ENCODE data around the gene PARN.

DNA sequence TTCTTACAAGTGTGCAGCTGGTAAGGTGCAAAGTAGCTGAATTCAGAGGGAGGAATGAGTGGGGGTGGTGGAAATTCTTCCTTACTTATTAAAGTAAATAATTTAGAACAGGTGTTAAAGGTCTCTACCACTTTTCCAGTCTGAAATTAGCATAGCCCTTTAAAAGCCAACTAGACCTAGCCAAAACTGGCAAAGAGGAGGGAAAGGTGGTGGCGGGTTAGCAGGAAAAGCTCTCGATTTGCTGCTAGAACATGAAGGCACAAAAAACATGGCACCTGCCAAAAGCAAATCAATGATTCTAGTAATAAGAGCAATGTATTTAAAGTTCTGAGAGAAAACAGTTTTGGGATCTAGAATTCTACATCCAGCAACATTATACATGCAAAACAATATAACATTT is 157.7 kb downstream of the PARN start:
- TF ChIP-seq RARB (CRISPR knock-in tag; IDR thresholded peaks at IDR 0.05): no peak
- no peak for TF ChIP-seq ZNF565 (CRISPR knock-in tag; conservative IDR thresholded peaks at IDR 0.05; ENCODE audit: low read depth)
- TF ChIP-seq ZFP30 (CRISPR knock-in tag; IDR thresholded peaks at IDR 0.05): no peak
- TF ChIP-seq, protein P1, sequence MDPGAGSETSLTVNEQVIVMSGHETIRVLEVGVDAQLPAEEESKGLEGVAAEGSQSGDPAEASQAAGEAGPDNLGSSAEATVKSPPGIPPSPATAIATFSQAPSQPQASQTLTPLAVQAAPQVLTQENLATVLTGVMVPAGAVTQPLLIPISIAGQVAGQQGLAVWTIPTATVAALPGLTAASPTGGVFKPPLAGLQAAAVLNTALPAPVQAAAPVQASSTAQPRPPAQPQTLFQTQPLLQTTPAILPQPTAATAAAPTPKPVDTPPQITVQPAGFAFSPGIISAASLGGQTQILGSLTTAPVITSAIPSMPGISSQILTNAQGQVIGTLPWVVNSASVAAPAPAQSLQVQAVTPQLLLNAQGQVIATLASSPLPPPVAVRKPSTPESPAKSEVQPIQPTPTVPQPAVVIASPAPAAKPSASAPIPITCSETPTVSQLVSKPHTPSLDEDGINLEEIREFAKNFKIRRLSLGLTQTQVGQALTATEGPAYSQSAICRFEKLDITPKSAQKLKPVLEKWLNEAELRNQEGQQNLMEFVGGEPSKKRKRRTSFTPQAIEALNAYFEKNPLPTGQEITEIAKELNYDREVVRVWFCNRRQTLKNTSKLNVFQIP (CRISPR knock-in tag; IDR thresholded peaks at IDR 0.05; ENCODE audit: borderline replicate concordance, low read depth): no peak
- no peak for TF ChIP-seq ESRRG (CRISPR knock-in tag; IDR thresholded peaks at IDR 0.05)
- TF ChIP-seq TCF4 (CRISPR knock-in tag; IDR thresholded peaks at IDR 0.05; ENCODE audit: borderline replicate concordance): no peak
- no peak for TF ChIP-seq ZFP3 (CRISPR knock-in tag; IDR thresholded peaks at IDR 0.05)
- TF ChIP-seq ISL1 (CRISPR knock-in tag; IDR thresholded peaks at IDR 0.05): no peak
- TF ChIP-seq, protein P2, sequence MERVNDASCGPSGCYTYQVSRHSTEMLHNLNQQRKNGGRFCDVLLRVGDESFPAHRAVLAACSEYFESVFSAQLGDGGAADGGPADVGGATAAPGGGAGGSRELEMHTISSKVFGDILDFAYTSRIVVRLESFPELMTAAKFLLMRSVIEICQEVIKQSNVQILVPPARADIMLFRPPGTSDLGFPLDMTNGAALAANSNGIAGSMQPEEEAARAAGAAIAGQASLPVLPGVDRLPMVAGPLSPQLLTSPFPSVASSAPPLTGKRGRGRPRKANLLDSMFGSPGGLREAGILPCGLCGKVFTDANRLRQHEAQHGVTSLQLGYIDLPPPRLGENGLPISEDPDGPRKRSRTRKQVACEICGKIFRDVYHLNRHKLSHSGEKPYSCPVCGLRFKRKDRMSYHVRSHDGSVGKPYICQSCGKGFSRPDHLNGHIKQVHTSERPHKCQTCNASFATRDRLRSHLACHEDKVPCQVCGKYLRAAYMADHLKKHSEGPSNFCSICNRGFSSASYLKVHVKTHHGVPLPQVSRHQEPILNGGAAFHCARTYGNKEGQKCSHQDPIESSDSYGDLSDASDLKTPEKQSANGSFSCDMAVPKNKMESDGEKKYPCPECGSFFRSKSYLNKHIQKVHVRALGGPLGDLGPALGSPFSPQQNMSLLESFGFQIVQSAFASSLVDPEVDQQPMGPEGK (CRISPR knock-in tag; IDR thresholded peaks at IDR 0.05; ENCODE audit: borderline replicate concordance): no peak
- no peak for TF ChIP-seq ZC3H10 (CRISPR knock-in tag; IDR thresholded peaks at IDR 0.05)
- TF ChIP-seq ARNTL (CRISPR knock-in tag; IDR thresholded peaks at IDR 0.05; ENCODE audit: borderline replicate concordance, low read depth): no peak
- TF ChIP-seq, protein P3, sequence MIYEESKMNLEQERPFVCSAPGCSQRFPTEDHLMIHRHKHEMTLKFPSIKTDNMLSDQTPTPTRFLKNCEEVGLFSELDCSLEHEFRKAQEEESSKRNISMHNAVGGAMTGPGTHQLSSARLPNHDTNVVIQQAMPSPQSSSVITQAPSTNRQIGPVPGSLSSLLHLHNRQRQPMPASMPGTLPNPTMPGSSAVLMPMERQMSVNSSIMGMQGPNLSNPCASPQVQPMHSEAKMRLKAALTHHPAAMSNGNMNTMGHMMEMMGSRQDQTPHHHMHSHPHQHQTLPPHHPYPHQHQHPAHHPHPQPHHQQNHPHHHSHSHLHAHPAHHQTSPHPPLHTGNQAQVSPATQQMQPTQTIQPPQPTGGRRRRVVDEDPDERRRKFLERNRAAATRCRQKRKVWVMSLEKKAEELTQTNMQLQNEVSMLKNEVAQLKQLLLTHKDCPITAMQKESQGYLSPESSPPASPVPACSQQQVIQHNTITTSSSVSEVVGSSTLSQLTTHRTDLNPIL (CRISPR knock-in tag; IDR thresholded peaks at IDR 0.05; ENCODE audit: low read depth): no peak

All from SK-N-SH treated with all-trans-retinoic acid at 6 μM for 48 hours (cell line).